GM21825 (cell line): ENCODE results near the gene SEMA3F.

Source experiments
- ATAC-seq: cut with Tn5 transposase; IDR thresholded peaks from one replicate; pipeline ENCODE4 v1.9.1; 2021; ENCODE audit warnings: mild to moderate bottlenecking, moderate library complexity; ENCODE audit not compliant: unreplicated experiment

Gene SEMA3F

DNA sequence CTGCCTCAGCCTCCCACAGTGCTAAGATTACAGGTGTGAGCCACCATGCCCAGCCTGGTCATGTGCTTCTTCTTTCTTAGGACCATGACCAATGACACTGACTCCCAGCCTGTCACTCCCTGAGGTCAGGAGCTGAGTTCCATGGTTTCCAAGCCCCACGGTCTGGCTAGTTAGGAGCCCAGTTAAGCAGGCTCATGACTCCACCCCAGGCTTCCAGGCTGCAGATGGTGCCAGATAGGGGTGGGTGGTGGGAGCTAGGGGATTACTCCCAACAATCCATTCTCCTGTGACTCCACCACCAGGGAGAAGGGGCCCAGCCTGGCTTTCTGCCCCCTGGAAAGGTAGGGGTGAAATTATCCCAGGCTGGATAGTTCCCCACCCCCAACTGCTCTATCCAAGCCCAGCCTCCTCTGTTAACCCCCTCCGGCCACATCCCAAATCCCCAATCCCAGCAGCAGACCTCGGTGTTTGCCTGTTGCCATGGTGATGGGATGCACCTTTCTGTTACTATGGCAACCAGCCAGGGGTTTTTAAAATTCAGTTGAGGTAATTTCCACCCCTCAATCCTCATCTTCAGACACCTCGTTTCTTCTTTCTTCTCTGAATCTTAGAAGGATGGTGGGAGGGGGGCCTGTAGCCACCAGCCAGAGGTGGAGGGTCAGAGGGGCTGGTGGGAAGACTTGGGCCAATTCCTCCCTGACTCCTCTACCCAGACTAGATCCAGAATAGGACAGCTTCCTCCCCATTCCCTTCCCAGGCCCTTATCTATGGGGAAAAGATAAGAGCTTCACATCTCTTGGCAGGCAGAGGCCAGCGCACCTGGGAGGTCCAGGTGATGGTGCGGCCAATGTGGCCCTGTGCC lies 22.5 kb upstream of the SEMA3F start:
- no peak for ATAC-seq

GRCh38 chr3:50133283-50133615 lies 21.9 kb upstream of the SEMA3F start:
- ATAC-seq: no peak

- no peak for ATAC-seq
Observed at GRCh38 chr3:50134367-50134766, 20.8 kb upstream of the SEMA3F start.

DNA sequence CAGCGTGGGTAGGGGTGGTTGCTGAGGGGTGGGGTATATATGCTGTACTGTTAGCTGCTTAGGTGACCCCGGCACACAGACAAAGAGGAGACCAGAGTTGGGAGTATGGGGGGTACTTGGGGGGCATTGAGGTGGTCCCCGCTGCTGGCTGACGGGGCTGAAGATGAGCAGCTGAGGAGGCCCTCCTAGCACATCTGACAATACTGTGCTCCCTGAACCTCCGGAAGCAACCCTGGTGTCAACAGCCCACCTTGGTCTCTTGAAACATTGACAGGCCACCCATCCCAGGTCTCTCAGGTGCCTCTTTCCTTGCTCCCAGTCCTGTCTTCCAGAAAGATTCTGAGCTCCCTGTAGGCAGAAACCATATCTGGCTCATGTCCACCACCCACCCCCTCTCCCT lies 19.2 kb upstream of the SEMA3F start:
- ATAC-seq: no peak

DNA sequence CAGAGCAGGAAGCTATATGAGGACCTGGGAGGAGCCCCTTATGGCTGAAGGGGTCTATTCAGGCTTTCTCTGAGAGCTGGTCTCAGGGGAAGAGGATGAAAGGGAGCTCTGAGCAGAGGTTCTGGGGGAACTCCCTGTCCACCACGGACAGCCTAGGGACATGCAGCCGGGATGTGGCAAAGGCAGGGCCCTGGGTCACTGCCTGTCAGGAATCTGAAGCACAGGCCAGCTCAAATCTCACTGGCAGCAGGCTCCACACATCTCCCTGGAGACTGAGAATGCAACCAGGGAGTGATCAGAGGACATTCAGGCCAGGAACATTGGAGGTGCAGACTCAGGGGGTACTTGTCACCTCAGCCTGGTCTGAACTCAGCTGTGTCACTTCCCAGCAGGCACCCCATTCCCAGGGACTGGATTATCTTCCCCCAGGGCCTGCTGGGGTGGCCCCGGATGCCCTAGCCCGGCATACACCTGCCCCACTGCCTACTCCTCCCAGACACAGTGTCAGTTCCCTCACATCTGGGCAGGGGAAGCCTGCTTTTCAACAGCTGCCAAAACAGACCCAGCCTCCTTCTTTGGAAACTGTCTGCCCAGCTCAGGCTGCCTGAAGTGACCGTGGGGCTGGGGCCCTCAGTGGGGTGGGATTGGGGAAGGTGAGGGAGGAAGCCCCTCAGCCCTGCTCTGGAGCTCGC lies 18.3 kb upstream of the SEMA3F start:
- no peak for ATAC-seq

- no peak for ATAC-seq
Observed at GRCh38 chr3:50137531-50137930, 17.6 kb upstream of the SEMA3F start.

DNA sequence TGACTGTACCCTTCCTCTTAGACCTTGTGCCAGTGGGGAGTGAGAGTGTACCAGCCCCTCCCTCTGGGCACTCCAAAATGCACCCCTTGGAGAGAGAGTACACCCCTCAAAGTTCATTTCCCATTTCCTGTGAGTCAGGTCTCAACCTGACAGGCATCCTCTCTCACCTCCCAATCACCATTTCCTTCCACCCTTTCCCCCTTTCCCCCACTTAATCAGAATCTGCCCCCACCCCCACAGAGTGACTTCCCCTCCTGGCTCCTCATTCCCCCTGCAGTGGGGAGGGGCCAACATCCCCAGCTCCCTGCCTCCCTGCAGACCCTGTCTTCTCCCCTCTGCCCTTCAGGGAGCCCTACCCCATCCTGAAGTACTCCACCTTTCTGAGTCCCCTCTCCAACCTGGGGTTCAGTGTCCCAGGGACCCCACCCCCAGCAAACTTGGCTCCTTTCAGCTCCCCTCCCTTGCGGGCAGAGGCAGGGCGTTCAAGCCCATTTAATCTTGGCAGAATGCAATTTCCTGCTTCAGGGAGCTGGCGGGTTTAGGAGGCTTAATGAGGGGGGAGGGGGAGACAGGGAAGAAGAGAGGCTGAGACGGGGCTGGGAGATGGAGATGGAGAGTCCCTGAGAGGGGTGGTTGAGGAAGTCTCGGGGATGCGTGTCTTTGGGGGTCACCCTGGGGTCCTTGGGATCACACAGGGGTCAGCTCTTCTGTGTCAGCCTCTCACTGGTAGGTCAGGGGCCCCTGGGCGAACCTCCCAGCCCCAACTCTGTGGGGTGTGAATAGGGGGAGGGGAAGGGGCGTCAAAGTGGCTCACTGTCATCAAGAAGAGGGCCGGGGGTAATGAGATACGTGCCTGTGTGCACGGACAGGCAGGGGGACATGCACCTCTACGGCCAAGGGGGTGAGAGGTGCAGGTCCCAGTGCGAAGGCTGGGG lies 16.6 kb upstream of the SEMA3F start:
- no peak for ATAC-seq

- ATAC-seq: no peak
Observed at GRCh38 chr3:50139308-50139707, 15.8 kb upstream of the SEMA3F start.

DNA sequence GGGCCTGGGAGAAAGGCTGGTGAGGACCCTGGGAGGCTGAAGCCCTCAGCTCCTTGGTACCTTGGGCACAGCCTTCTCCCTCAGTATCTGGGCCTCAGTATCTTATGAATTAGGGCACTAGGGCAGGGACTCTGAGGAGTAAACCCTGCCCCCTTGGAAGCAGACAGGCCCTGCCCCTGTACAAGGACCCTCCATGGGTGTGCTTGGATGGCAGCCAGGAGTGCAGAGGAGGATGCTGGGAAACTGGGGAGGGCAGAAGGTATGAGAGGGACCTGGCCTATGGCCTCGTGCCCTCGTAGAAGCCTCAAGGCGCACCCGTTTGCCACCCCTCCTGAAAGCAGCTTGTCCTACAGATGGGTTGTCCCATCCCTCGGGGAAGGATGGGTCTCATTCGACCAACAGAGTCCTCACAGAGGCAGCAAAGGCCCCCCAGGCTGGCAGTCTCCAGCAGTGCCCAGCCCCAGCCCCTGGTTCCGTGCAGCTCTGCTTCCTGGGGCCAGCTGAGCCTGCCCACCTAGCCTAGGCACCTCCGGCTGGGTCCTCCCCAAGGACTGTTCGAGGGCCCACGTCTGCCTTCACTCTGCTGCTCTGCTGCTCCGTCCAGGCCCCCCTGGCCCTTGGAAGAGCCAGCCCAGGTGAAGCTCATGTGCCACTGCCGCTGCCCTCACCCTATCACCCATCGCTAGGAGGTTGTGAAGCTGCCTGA lies 15.3 kb upstream of the SEMA3F start:
- no peak for ATAC-seq

GRCh38 chr3:50140990-50141389 lies 14.1 kb upstream of the SEMA3F start:
- no peak for ATAC-seq

GRCh38 chr3:50146316-50146901 lies 8.7 kb upstream of the SEMA3F start:
- ATAC-seq: no peak

- no peak for ATAC-seq
Observed at GRCh38 chr3:50147016-50147415, 8.1 kb upstream of the SEMA3F start.

- ATAC-seq: no peak
Observed at GRCh38 chr3:50147447-50147846, 7.7 kb upstream of the SEMA3F start.

DNA sequence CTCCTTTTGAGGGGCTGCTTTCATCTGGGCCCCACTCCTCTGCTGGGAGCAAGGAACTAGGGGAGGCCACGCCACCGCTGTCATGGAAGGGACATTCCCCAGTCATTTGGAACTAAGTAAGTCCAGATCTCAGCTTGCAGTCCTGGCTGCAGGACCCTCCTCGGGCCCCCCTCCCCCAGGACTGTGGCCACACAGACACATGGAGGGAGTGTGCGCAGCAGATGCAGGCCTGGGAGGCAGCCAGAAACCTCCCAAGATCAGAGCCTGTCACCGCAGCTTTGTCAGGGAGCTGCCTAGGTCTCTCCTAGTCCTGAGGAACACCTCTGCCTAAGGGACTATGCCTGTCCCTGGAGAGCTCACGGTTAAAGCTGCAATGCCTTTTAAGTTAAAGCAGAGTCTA lies 7.3 kb upstream of the SEMA3F start:
- no peak for ATAC-seq

DNA sequence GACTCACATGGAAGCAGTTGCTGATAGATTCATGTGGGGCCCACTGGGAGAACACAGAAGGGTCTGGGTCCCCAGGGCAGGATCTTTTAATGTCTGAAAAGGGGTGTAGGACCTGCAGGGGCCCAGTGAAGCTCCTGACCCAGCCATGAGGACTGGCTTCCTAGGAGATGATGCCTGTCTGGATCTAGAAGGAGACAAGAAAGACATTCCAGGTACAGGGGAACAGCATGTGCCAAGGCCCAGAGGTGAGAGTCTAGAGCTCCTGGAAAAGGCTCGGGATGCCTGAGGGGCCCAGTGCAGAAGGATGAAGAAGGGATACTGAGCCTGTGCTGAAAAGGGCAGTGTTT lies 4.7 kb upstream of the SEMA3F start:
- ATAC-seq: no peak

GRCh38 chr3:50150863-50151686 lies 4.0 kb upstream of the SEMA3F start:
- no peak for ATAC-seq

DNA sequence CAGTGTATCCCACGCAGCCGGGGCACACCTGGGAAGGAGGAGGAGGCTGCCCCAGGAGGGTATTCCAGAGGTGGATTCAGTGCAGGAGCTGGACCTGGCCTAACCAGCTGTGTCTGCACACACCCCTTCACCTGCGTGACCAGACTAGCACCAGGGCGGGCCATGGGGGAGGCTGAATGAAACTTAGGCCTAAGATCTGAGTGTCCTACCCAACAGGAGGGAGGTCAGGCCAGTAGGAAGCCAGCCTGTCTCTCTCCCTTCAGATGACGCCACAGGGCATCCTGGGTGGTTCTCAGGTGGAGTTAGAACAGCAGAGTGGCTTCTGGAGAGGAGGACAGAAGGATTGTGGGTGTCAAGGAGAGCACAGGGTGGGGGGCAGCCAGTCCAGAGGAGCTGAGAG lies 3.4 kb upstream of the SEMA3F start:
- ATAC-seq: no peak

GRCh38 chr3:50153782-50154475 lies 1.2 kb upstream of the SEMA3F start:
- no peak for ATAC-seq

- peak; percentile 18 for ATAC-seq
Observed at GRCh38 chr3:50154476-50154839, 666 bp upstream of the SEMA3F start.
